Tibial nerve (tissue), 4 donors: ENCODE measurements around the gene ABCA13.

Experiments used
- CTCF ChIP-seq, 5 experiments: fragments of 200-600 bp in 3 of 5; fragments of 450-650 bp in 2 of 5; sonication (generic) in 3 of 5; IDR thresholded peaks; one replicate each; pipeline ENCODE4 v1.5.1; 2016 to 2019; ENCODE audit warnings: antibody characterized with exemption in 5 of 5, mild to moderate bottlenecking in 3 of 5, moderate library complexity in 2 of 5
- EP300 ChIP-seq, 2 donors: sonication (generic); formaldehyde crosslinking; IDR thresholded peaks; one replicate each; pipeline ENCODE4 v1.6.1; 2017; ENCODE audit warnings: antibody characterized with exemption in 2 of 2, mild to moderate bottlenecking in 1 of 2
- POLR2A ChIP-seq, 2 donors: fragments of 450-650 bp; IDR thresholded peaks; one replicate each; pipeline ENCODE4 v1.6.1; 2017; ENCODE audit warnings: antibody characterized with exemption in 2 of 2, mild to moderate bottlenecking in 2 of 2, moderate library complexity in 2 of 2

GRCh38 chr7:48380921-48381320 lies 209.7 kb downstream of the ABCA13 start:
- TF ChIP-seq POLR2A (IDR thresholded peaks at IDR 0.05) (no peak), CTCF (IDR thresholded peaks at IDR 0.05) (no peak), EP300 (IDR thresholded peaks at IDR 0.05) (no peak)
